HepG2 (cell line): Measurements from ENCODE around the gene CAPN8. TPM values are rescaled to one million over a fixed set of nuclear protein-coding genes. Genes with fewer than 3 reads are reported as not detected.
A peak's percentile ranks its signal among the peaks of the same experiment; 100 is the strongest.

Experiments
- ARNT ChIP-seq: fragments of 450-650 bp; IDR thresholded peaks from 2 replicates; pipeline ENCODE4 v1.6.1; 2017
- DDIT3 ChIP-seq: sonication (generic); formaldehyde crosslinking; IDR thresholded peaks from 2 replicates; pipeline ENCODE4 v1.4.0; 2020; ENCODE audit warnings: mild to moderate bottlenecking, missing genetic modification reagents
- GRHL1 ChIP-seq: sonication (generic); formaldehyde crosslinking; conservative IDR thresholded peaks from 2 replicates; pipeline ENCODE4 v1.8.0; 2022; ENCODE audit warnings: missing genetic modification reagents
- HMGXB3 ChIP-seq: sonication (generic); formaldehyde crosslinking; IDR thresholded peaks from 2 replicates; pipeline ENCODE4 v1.4.0; 2020; ENCODE audit warnings: missing genetic modification reagents, borderline replicate concordance
- KAT7 ChIP-seq: IDR thresholded peaks from 2 replicates; pipeline ENCODE4 v1.6.1; 2018; ENCODE audit warnings: borderline replicate concordance, missing compliant biosample characterization
- MAZ ChIP-seq, 2 experiments: sonication (generic) in 1 of 2; formaldehyde crosslinking in 1 of 2; IDR thresholded peaks; 2 replicates each; pipeline versions ENCODE4 v1.5.0 to v1.6.1; 2012 to 2020; ENCODE audit warnings: low read depth in 2 of 2, mild to moderate bottlenecking in 2 of 2, borderline replicate concordance in 1 of 2, improper control_type of control experiment in 1 of 2, low read length in 1 of 2, missing genetic modification reagents in 1 of 2, moderate library complexity in 1 of 2
- PRDM15 ChIP-seq: sonication (generic); formaldehyde crosslinking; IDR thresholded peaks from 2 replicates; pipeline ENCODE4 v1.4.0; 2020; ENCODE audit warnings: missing genetic modification reagents
- SSRP1 ChIP-seq: IDR thresholded peaks from 2 replicates; pipeline ENCODE4 v1.6.1; 2016; ENCODE audit warnings: control low read depth
- YEATS4 ChIP-seq: sonication (generic); formaldehyde crosslinking; IDR thresholded peaks from 2 replicates; pipeline ENCODE4 v1.4.0; 2020; ENCODE audit warnings: missing genetic modification reagents, borderline replicate concordance
- ZBTB38 ChIP-seq: sonication (generic); formaldehyde crosslinking; IDR thresholded peaks from 2 replicates; pipeline ENCODE4 v1.5.1; 2020; ENCODE audit warnings: mild to moderate bottlenecking, missing genetic modification reagents
- ZFP82 ChIP-seq: sonication (generic); formaldehyde crosslinking; IDR thresholded peaks from 2 replicates; pipeline ENCODE4 v1.5.1; 2020; ENCODE audit warnings: mild to moderate bottlenecking, missing genetic modification reagents, borderline replicate concordance
- ZNF253 ChIP-seq: sonication (generic); formaldehyde crosslinking; IDR thresholded peaks from 2 replicates; pipeline ENCODE4 v1.8.0; 2022; ENCODE audit warnings: mild to moderate bottlenecking, missing genetic modification reagents, borderline replicate concordance
- ZNF563 ChIP-seq: sonication (generic); formaldehyde crosslinking; IDR thresholded peaks from 2 replicates; pipeline ENCODE4 v1.8.0; 2022; ENCODE audit warnings: mild to moderate bottlenecking, moderate library complexity, missing genetic modification reagents
- ZNF766 ChIP-seq: sonication (generic); formaldehyde crosslinking; IDR thresholded peaks from 2 replicates; pipeline ENCODE4 v1.5.0; 2020; ENCODE audit warnings: missing genetic modification reagents, borderline replicate concordance
- ZNF768 ChIP-seq: sonication (generic); formaldehyde crosslinking; IDR thresholded peaks from 2 replicates; pipeline ENCODE4 v1.4.0; 2020; ENCODE audit warnings: missing genetic modification reagents
- ZNF792 ChIP-seq: IDR thresholded peaks from 2 replicates; pipeline ENCODE4 v1.6.1; 2016
- polyA plus RNA-seq, 8 experiments: library from polyadenylated mRNA; depleted of rRNA in 3 of 8; stranded (reverse) in 7 of 8; unstranded in 1 of 8; fragments of >200 nt; fragmentation: Illumina TruSeq in 4 of 8; extraction: Trizol in 4 of 8; gene quantifications; 2 replicates each; pipeline versions ENCODE4 v1.2.1 to v1.2.3, GENCODE V29; 2011 to 2016; ENCODE audit warnings: low read depth in 4 of 8, missing spikeins in 1 of 8, mixed read lengths in 1 of 8; ENCODE audit not compliant: insufficient read depth in 1 of 8
- total RNA-seq, 5 experiments: library from RNA; depleted of rRNA; stranded (reverse); fragments of >200 nt; fragmentation: Illumina TruSeq; extraction: Trizol; gene quantifications; 2 replicates each; pipeline ENCODE4 v1.2.3, GENCODE V29; 2016; ENCODE audit warnings: low read depth in 1 of 5
- TF ChIP-seq, protein P1 (sequence below): sonication (generic); formaldehyde crosslinking; IDR thresholded peaks from 2 replicates; pipeline ENCODE4 v1.5.0; 2020; ENCODE audit warnings: missing genetic modification reagents, mild to moderate bottlenecking, borderline replicate concordance

Gene CAPN8
- total and polyA plus RNA-seq, 2 of the 13 experiments (the other 11 are each of a cell fraction or from before 2014, with no cell fraction given), result 0.20 to 0.25 TPM

DNA sequence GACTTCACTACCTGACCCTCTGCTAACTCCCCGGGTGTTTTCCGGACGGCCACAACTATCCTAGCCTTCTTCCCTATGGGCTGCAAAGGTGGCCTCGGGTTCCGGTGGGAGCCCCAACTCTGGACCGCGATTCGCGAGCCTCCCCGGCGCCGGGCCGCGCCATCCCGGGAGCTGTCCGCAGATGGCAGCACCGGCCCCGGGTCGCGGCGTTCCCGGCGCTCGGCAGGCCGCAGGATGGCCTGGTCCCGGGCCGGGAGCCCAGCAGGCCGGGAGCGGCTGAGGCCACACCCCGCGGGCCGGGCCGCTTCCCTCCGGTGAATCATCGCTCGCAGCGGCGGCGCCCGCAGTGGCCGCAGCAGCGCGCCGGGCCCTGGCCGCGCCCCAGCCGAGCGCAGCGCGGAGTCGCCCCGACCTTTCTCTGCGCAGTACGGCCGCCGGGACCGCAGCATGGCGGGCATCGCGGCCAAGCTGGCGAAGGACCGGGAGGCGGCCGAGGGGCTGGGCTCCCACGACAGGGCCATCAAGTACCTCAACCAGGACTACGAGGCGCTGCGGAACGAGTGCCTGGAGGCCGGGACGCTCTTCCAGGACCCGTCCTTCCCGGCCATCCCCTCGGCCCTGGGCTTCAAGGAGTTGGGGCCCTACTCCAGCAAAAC, 46.8 kb upstream of the CAPN8 start, which contains the start of gene CAPN2 (continued):
- TF ChIP-seq HMGXB3 (CRISPR knock-in tag) (no peak), SSRP1 (CRISPR knock-in tag) (no peak), ZFP82 (no peak), PRDM15 (CRISPR knock-in tag) (0 out of 2 replicates have a peak, but pooled peaks have one; percentile 41), KAT7 (CRISPR knock-in tag) (no peak), ZNF253 (CRISPR knock-in tag) (no peak), GRHL1 (CRISPR knock-in tag) (no peak), ZNF563 (CRISPR knock-in tag) (peak; percentile 70; the same call in 1 of the 2 replicates), ARNT (no peak), YEATS4 (CRISPR knock-in tag) (no peak; the same call in 1 of the 2 replicates), ZBTB38 (CRISPR knock-in tag) (no peak), MAZ (IDR thresholded peaks at IDR 0.05; ENCODE audit: borderline replicate concordance, low read depth, low read length) (no peak), MAZ (CRISPR knock-in tag; IDR thresholded peaks at IDR 0.05; ENCODE audit: low read depth) (0 out of 2 replicates have a peak, but pooled peaks have one; percentile 40), ZNF792 (no peak), ZNF768 (CRISPR knock-in tag) (0 out of 2 replicates have a peak, but pooled peaks have one; percentile 10), DDIT3 (CRISPR knock-in tag) (no peak), ZNF766 (0 out of 2 replicates have a peak, but pooled peaks have one; percentile 50)
- TF ChIP-seq, protein P1, sequence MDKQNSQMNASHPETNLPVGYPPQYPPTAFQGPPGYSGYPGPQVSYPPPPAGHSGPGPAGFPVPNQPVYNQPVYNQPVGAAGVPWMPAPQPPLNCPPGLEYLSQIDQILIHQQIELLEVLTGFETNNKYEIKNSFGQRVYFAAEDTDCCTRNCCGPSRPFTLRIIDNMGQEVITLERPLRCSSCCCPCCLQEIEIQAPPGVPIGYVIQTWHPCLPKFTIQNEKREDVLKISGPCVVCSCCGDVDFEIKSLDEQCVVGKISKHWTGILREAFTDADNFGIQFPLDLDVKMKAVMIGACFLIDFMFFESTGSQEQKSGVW (CRISPR knock-in tag), result no peak
